H9 (cell line): Measurements from ENCODE around the gene SP3. TPM values are rescaled to one million over a fixed set of nuclear protein-coding genes. Genes with fewer than 3 reads are reported as not detected.

Experiments used
- DNase-seq: peaks from one replicate; pipeline ENCODE4 v3.0.0-alpha.2; 2017
- H2AFZ ChIP-seq: one replicate; pipeline ENCODE4 v1.6.1; 2013; ENCODE audit warnings: mild to moderate bottlenecking, low read length, control low read depth, moderate library complexity
- H2AK5ac ChIP-seq: 2 replicates; pipeline ENCODE4 v1.6.1; 2013; ENCODE audit warnings: low read length, control low read depth, mixed read lengths; ENCODE audit not compliant: insufficient read length
- H2BK120ac ChIP-seq: one replicate; pipeline ENCODE4 v1.6.1; 2013; ENCODE audit warnings: low read depth, mild to moderate bottlenecking, low read length, control low read depth, inconsistent platforms; ENCODE audit not compliant: poor library complexity, severe bottlenecking
- H2BK12ac ChIP-seq: 2 replicates; pipeline ENCODE4 v1.6.1; 2013; ENCODE audit warnings: low read length, control low read depth, mixed read lengths, low read depth; ENCODE audit not compliant: insufficient read length
- H2BK15ac ChIP-seq: 2 replicates; pipeline ENCODE4 v1.6.1; 2013; ENCODE audit warnings: low read depth, low read length, control low read depth
- H2BK20ac ChIP-seq: one replicate; pipeline ENCODE4 v1.6.1; 2013; ENCODE audit warnings: low read depth, mild to moderate bottlenecking, low read length, control low read depth, inconsistent platforms; ENCODE audit not compliant: poor library complexity, severe bottlenecking
- H2BK5ac ChIP-seq: 2 replicates; pipeline ENCODE4 v1.6.1; 2013; ENCODE audit warnings: low read length, control low read depth, mixed read lengths; ENCODE audit not compliant: insufficient read length
- H3K14ac ChIP-seq: 2 replicates; pipeline ENCODE4 v1.6.1; 2013; ENCODE audit warnings: low read length, control low read depth; ENCODE audit not compliant: insufficient read depth
- H3K18ac ChIP-seq: 2 replicates; pipeline ENCODE4 v1.6.1; 2013; ENCODE audit warnings: low read depth, mild to moderate bottlenecking, mixed read lengths, low read length, control low read depth; ENCODE audit not compliant: insufficient read length
- H3K23ac ChIP-seq: 2 replicates; pipeline ENCODE4 v1.6.1; 2013; ENCODE audit warnings: low read length, control low read depth, mixed read lengths, low read depth; ENCODE audit not compliant: insufficient read length
- H3K23me2 ChIP-seq: 2 replicates; pipeline ENCODE4 v1.6.1; 2013; ENCODE audit warnings: low read depth, mild to moderate bottlenecking, mixed read lengths, low read length, control low read depth; ENCODE audit not compliant: insufficient read length, poor library complexity, severe bottlenecking
- H3K27ac ChIP-seq: 2 replicates; pipeline ENCODE4 v1.5.1; 2013; ENCODE audit warnings: low read length, control low read depth, mixed read lengths, low read depth; ENCODE audit not compliant: insufficient read length
- H3K27me3 ChIP-seq: 2 replicates; pipeline ENCODE4 v1.6.1; 2013; ENCODE audit warnings: low read length, control low read depth, inconsistent platforms; ENCODE audit not compliant: insufficient read depth
- H3K4ac ChIP-seq: 2 replicates; pipeline ENCODE4 v1.6.1; 2013; ENCODE audit warnings: low read depth, mild to moderate bottlenecking, control low read depth, inconsistent platforms, low read length, moderate library complexity
- H3K4me1 ChIP-seq: 2 replicates; pipeline ENCODE4 v1.6.1; 2013; ENCODE audit warnings: low read length, control low read depth, inconsistent platforms; ENCODE audit not compliant: insufficient read depth
- H3K4me2 ChIP-seq: 2 replicates; pipeline ENCODE4 v1.6.1; 2013; ENCODE audit warnings: low read length, control low read depth, mixed read lengths; ENCODE audit not compliant: insufficient read length, insufficient read depth
- H3K56ac ChIP-seq: 2 replicates; pipeline ENCODE4 v1.6.1; 2013; ENCODE audit warnings: low read depth, mild to moderate bottlenecking, mixed read lengths, low read length, control low read depth; ENCODE audit not compliant: insufficient read length
- H3K79me1 ChIP-seq: 2 replicates; pipeline ENCODE4 v1.6.1; 2013; ENCODE audit warnings: low read depth, mild to moderate bottlenecking, moderate library complexity, low read length, control low read depth, inconsistent platforms; ENCODE audit not compliant: insufficient read depth, poor library complexity, severe bottlenecking
- H3K79me2 ChIP-seq: 2 replicates; pipeline ENCODE4 v1.6.1; 2013; ENCODE audit warnings: low read length, control low read depth, inconsistent platforms; ENCODE audit not compliant: insufficient read depth
- H3K9ac ChIP-seq: 2 replicates; pipeline ENCODE4 v1.6.1; 2013; ENCODE audit warnings: low read length, control low read depth, mixed read lengths; ENCODE audit not compliant: insufficient read length; ENCODE audit errors: extremely low read depth
- H3K9me3 ChIP-seq: one replicate; pipeline ENCODE4 v1.6.1; 2013; ENCODE audit warnings: low read depth, low read length, inconsistent platforms; ENCODE audit not compliant: control insufficient read depth
- H3T11ph ChIP-seq: one replicate; pipeline ENCODE4 v1.6.1; 2013; ENCODE audit warnings: mild to moderate bottlenecking, low read length, control low read depth, inconsistent platforms
- H4K20me1 ChIP-seq: one replicate; pipeline ENCODE4 v1.6.1; 2013; ENCODE audit not compliant: control insufficient read depth, insufficient read length, insufficient read depth
- H4K5ac ChIP-seq: 2 replicates; pipeline ENCODE4 v1.6.1; 2013; ENCODE audit warnings: low read depth, mild to moderate bottlenecking, mixed read lengths, low read length, control low read depth; ENCODE audit not compliant: insufficient read length
- H4K8ac ChIP-seq: replicated peaks from 2 replicates; pipeline ENCODE4 v1.6.1; 2013; ENCODE audit warnings: low read length, control low read depth, mixed read lengths, low read depth; ENCODE audit not compliant: insufficient read length
- H4K91ac ChIP-seq: 2 replicates; pipeline ENCODE4 v1.6.1; 2013; ENCODE audit warnings: low read depth, mild to moderate bottlenecking, moderate library complexity, mixed read lengths, low read length, control low read depth; ENCODE audit not compliant: insufficient read length
- H3K27ac Mint-ChIP-seq, 3 experiments: 2 replicates in 2 of 3; 3 replicates in 1 of 3; pipeline ENCODE4 v1.8.0; 2020 to 2021; ENCODE audit warnings: mixed read lengths in 3 of 3, mild to moderate bottlenecking in 1 of 3, moderate library complexity in 1 of 3
- H3K27me3 Mint-ChIP-seq: 2 replicates; pipeline ENCODE4 v1.8.0; 2021; ENCODE audit warnings: low read depth, mild to moderate bottlenecking, moderate library complexity, mixed read lengths
- H3K36me3 Mint-ChIP-seq, 3 experiments: 2 replicates in 2 of 3; 3 replicates in 1 of 3; pipeline ENCODE4 v1.8.0; 2020 to 2021; ENCODE audit warnings: low read depth in 3 of 3, mixed read lengths in 3 of 3; ENCODE audit not compliant: insufficient read depth in 1 of 3
- H3K4me1 Mint-ChIP-seq, 2 experiments: 2 replicates each; pipeline ENCODE4 v1.8.0; 2020; ENCODE audit warnings: mixed read lengths in 2 of 2
- H3K4me3 Mint-ChIP-seq, 2 experiments: 2 replicates in 1 of 2; 3 replicates in 1 of 2; pipeline ENCODE4 v1.8.0; 2020 to 2021; ENCODE audit warnings: mild to moderate bottlenecking in 2 of 2, mixed read lengths in 2 of 2, moderate library complexity in 1 of 2
- H3K9me3 Mint-ChIP-seq, 2 experiments: 2 replicates in 1 of 2; 3 replicates in 1 of 2; pipeline ENCODE4 v1.8.0; 2020; ENCODE audit warnings: mild to moderate bottlenecking in 2 of 2, mixed read lengths in 2 of 2, moderate library complexity in 1 of 2
- CTCF ChIP-seq: fragments of 200-600 bp; sonication (generic); conservative IDR thresholded peaks from 3 replicates; pipeline ENCODE4 v1.8.0; 2021; ENCODE audit warnings: antibody characterized with exemption, mild to moderate bottlenecking
- WGBS: extraction: QIAGEN DNeasy Blood & Tissue Kit; methylation state at CpG from one replicate; pipeline ENCODE4 v1.1.7; 2013; ENCODE audit warnings: missing lambda C conversion rate, low lambda C conversion rate, mixed read lengths; ENCODE audit not compliant: insufficient read length; ENCODE audit errors: extremely low coverage; 5-methylcytosine and 5-hydroxymethylcytosine counted together
- total RNA-seq: library from RNA; stranded (reverse); gene quantifications from 2 replicates; pipeline ENCODE4 v1.2.1, GENCODE V29; 2021

SP3 gene
- total RNA-seq, 1 experiment from 2014 or later: 86.3 TPM

- no CpG with 5 or more reads among the region's 2 CpGs for WGBS
- H3K4me1 Mint-ChIP-seq: peaks cover 3 to 4% of the 10 kb centered on the region in 2 experiments; a peak in 2 of 4 replicates
- no peaks in the 10 kb centered on the region for H3K36me3 Mint-ChIP-seq
- no peaks in the 10 kb centered on the region; the same call in 1 of the 2 replicates for H3K4me1 ChIP-seq
- no peak overlapping the region for H3K4me3 Mint-ChIP-seq
- H2AFZ ChIP-seq: no peak overlapping the region
- H2BK5ac ChIP-seq: no peak overlapping the region
- TF ChIP-seq CTCF: no peak
- no peak overlapping the region for H2BK20ac ChIP-seq
- no peak overlapping the region for H3K23ac ChIP-seq
- no peak overlapping the region for H3K18ac ChIP-seq
- H3K56ac ChIP-seq: no peak overlapping the region
- H3K27ac Mint-ChIP-seq: no peak overlapping the region
- no peak overlapping the region for H2AK5ac ChIP-seq
- H4K5ac ChIP-seq: no peak overlapping the region
- H3K27me3 ChIP-seq: no peaks in the 10 kb centered on the region
- H3K27ac ChIP-seq: no peak overlapping the region
- no peaks in the 10 kb centered on the region; a peak in 1 of 5 replicates for H3K9me3 Mint-ChIP-seq
- no peak overlapping the region for H3K9ac ChIP-seq
- no peaks in the 10 kb centered on the region for H3K79me2 ChIP-seq
- no peaks in the 10 kb centered on the region for H3K79me1 ChIP-seq
- no peak overlapping the region for H3T11ph ChIP-seq
- H2BK120ac ChIP-seq: no peak overlapping the region
- H4K20me1 ChIP-seq: no peaks in the 10 kb centered on the region
- H3K14ac ChIP-seq: no peak overlapping the region
- no peaks in the 10 kb centered on the region for H3K27me3 Mint-ChIP-seq
- no peaks in the 10 kb centered on the region for H3K23me2 ChIP-seq
- H4K91ac ChIP-seq: no peak overlapping the region
- H2BK15ac ChIP-seq: no peak overlapping the region
- DNase-seq: no peak
- H3K4me2 ChIP-seq: no peak overlapping the region
- H3K9me3 ChIP-seq: no peaks in the 10 kb centered on the region
- H3K4ac ChIP-seq: no peak overlapping the region
- no peak overlapping the region for H4K8ac ChIP-seq
- H2BK12ac ChIP-seq: no peak overlapping the region
These were observed 35.9 kb upstream of the SP3 start for GRCh38 chr2:174001107-174001506.
